ENCODE measurements around the gene GARNL3. TPM values are rescaled to one million over a fixed set of nuclear protein-coding genes. Genes with fewer than 3 reads are reported as not detected.

GARNL3 gene
- total RNA-seq, 4 donors from 2014 or later: 9.3 to 20.9 (median 14.7) TPM

DNA sequence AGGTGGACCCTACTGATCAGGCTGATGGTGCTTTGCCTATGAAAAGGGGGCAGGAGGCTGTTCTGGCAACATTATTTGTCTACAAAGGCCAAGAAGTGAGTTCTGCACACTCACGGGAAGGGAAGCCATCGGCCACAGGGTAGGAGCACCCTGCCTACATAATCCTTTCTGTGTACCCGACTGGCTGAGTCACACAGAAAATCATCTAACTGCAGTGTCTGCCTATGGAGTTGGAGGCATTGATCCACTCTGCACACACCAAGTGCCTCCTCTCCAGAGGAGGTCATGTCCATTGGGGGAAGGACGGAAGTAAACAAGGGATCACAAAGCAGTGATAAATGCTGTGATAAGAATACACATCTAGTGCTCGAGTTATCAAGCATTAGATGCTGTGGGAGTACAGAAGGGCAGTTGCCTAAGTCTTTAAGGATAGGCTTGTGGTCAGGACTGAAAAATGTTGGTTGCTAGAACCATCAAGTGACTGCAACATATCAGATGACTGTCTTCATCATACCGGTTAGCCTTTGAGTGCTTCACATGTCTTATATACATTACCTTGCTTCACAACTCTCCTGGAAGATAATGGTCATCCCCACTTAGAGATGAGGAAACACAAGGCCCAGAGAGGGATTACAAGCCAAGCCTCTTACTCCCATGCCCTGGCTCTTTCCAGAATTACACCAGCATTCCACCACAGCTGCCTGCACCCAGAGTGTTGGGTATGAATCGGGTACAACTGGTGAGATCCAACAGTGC is 131.1 kb downstream of the GARNL3 start:
- TF ChIP-seq, protein P1, sequence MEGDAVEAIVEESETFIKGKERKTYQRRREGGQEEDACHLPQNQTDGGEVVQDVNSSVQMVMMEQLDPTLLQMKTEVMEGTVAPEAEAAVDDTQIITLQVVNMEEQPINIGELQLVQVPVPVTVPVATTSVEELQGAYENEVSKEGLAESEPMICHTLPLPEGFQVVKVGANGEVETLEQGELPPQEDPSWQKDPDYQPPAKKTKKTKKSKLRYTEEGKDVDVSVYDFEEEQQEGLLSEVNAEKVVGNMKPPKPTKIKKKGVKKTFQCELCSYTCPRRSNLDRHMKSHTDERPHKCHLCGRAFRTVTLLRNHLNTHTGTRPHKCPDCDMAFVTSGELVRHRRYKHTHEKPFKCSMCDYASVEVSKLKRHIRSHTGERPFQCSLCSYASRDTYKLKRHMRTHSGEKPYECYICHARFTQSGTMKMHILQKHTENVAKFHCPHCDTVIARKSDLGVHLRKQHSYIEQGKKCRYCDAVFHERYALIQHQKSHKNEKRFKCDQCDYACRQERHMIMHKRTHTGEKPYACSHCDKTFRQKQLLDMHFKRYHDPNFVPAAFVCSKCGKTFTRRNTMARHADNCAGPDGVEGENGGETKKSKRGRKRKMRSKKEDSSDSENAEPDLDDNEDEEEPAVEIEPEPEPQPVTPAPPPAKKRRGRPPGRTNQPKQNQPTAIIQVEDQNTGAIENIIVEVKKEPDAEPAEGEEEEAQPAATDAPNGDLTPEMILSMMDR (IDR thresholded peaks at IDR 0.05; ENCODE audit: low read depth): no peak

DNA sequence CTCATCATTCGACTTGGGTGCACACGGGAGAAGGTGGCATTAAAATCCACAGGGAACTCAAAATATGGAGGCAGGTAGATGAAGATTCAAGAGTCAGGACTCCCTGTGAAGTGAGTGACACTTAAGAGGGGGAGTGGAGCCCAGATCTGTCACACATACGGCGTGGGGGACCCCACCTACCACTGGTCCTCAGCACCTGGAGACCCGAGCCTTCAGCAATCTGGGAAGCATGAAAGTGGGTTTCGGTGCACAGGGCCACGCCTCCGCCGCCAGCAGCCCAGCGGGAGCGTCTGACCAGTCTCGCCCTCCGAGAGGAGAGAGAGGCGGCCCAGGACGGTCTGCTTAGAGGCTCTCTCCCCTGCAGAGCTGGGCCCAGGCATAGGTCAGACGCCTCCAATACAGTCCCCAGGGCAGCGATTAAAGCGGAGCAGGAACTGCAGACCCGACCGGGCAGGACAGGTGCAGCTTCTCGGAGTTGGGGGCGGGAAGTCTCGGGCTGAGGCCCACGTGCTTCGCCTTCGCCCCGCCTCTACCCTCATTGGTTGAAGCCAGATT is 131.8 kb downstream of the GARNL3 start:
- TF ChIP-seq, protein P1 (IDR thresholded peaks at IDR 0.05; ENCODE audit: low read depth): no peak

DNA sequence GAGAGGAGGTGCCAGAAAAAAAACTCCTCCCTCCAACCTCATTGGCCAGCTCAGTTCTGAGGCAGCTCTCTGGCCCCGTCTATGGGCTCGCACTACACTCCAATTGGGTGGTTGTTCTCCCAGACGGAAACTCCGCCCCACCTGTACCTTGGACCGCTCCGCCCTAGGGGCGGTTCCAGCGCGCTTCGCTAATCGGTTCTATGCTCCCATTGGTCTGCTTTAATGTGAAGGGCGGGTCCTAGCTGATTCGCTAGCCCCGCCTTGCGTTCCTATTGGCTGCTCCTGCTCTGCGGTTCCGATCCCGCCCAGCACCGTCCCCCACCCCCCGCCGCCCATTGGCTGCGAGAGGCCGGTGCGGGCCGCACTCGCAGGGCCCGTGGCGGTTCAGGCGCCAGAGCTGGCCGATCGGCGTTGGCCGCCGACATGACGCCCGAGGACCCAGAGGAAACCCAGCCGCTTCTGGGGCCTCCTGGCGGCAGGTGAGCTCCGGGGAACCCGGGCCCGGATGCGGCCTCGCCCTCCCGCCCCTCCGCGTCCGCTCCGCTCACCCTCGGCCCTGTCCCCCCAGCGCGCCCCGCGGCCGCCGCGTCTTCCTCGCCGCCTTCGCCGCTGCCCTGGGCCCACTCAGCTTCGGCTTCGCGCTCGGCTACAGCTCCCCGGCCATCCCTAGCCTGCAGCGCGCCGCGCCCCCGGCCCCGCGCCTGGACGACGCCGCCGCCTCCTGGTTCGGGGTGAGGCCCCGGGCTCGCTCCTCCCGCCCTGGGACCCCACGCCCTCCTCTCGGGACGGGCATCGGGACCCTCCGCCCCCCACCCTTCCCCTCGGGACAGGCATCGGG is 132.5 kb downstream of the GARNL3 start, which contains the start of gene SLC2A8:
Gene SLC2A8 (plus strand): TSS at position 362 of the 838 bp plus-strand sequence. CDS start 62 bp downstream, at position 424.
- TF ChIP-seq, protein P1 (IDR thresholded peaks at IDR 0.05; ENCODE audit: low read depth): no peak

DNA sequence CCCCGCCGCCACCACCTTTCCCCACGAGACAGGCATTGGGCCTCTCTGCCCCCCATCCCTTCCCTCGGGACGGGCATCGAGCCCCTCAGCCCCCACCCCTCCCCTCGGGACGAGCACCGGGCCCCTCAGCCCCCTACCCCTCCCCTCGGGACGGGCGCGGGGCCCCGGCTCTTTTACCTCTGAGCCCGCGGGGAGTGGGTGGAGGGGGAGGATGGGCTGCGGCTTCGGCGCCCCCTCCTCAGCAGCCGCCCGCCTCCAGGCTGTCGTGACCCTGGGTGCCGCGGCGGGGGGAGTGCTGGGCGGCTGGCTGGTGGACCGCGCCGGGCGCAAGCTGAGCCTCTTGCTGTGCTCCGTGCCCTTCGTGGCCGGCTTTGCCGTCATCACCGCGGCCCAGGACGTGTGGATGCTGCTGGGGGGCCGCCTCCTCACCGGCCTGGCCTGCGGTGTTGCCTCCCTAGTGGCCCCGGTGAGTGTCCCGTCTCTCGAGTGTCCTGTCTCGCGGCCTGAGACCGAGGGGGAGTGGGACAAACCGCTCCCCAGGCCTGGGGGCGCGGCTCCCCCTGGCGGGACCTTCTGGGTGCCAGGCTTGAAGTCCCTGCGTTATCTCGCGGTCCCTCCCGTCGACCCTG is 133.2 kb downstream of the GARNL3 start:
- TF ChIP-seq, protein P1 (IDR thresholded peaks at IDR 0.05; ENCODE audit: low read depth): no peak

DNA sequence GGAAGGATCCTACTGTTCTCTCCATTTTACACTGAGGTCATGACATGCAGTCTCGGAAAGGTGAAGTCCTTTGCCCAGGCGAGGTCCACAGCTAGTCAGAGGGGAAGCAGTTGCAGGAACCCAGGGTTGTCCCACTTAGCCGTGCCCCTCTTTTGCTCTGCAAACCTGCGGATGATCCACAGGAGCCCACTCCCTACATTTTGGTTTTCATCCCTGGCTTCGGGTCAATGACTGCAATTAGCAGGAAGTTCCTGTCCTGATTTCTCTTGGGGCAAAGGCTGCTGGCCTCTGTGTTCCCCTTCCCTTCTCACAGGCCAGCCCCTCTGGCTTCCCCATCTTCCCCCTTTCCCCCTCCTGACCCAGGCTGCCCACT is 133.7 kb downstream of the GARNL3 start:
- TF ChIP-seq, protein P1 (IDR thresholded peaks at IDR 0.05; ENCODE audit: low read depth): no peak

DNA sequence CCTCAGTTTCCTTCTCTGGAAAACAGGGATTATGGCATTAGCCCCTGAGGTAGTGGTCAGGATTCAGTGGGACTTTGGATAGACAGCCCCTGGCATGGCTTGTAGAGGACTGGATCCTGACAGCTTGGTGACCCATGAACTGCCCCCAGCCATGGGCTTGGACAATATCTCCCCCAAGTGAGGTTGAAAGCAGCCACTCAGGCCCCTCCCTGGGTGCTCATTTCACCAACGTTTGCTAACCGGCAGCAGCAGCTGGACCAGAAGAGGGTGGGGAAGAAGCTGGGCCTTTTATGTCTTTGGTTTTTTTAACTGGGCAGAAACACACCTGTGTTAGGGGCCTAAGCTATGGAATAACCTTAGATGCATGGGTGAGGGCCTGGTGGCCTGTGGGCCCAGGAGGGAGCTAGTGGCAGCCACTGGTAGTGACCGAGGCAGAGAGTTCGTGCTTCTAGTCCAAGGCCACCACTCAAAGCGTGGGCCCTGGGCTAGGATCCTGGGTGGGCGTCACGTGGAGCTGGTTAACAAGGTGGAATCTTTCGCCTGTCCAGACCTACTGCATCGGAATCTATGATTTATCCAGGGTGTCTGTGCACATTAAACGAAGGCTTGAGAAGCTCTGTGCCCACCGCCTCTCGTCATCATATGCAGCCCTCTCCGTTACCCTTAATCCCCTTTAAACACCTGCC is 134.3 kb downstream of the GARNL3 start:
- TF ChIP-seq, protein P1 (IDR thresholded peaks at IDR 0.05; ENCODE audit: low read depth): no peak
